GM18505 (cell line): ENCODE measurements around the gene PPOX.

ENCODE experiments used
- ATAC-seq: cut with Tn5 transposase; IDR thresholded peaks from one replicate; pipeline ENCODE4 v1.9.1; 2021; ENCODE audit not compliant: unreplicated experiment
- POLR2A ChIP-seq: IDR thresholded peaks from 4 replicates; pipeline ENCODE4 v1.6.1; 2011; ENCODE audit warnings: borderline replicate concordance; ENCODE audit not compliant: insufficient read depth, insufficient read length; ENCODE audit errors: extremely low read depth

PPOX gene

GRCh38 chr1:161160671-161161145, 5.5 kb upstream of the PPOX start:
- ATAC-seq = no peak
- no peak for TF ChIP-seq POLR2A

GRCh38 chr1:161161652-161162051, 4.6 kb upstream of the PPOX start:
- no peak for ATAC-seq
- TF ChIP-seq POLR2A = no peak

GRCh38 chr1:161162052-161162451, 4.2 kb upstream of the PPOX start:
- TF ChIP-seq POLR2A = no peak
- ATAC-seq = no peak

GRCh38 chr1:161162806-161163205, 3.4 kb upstream of the PPOX start:
- TF ChIP-seq POLR2A = no peak
- no peak for ATAC-seq

- no peak for ATAC-seq
- TF ChIP-seq POLR2A = no peak
Measured at GRCh38 chr1:161163793-161164192, 2.4 kb upstream of the PPOX start.

- ATAC-seq = no peak
- TF ChIP-seq POLR2A = no peak
Measured at GRCh38 chr1:161164901-161165610, 1.2 kb upstream of the PPOX start.

GRCh38 chr1:161166669-161167548, 683 bp downstream of the PPOX start:
- TF ChIP-seq POLR2A = no peak
- peak; percentile 3 for ATAC-seq

GRCh38 chr1:161168906-161169305, 2.7 kb downstream of the PPOX start:
- ATAC-seq = no peak
- no peak for TF ChIP-seq POLR2A

- no peak for TF ChIP-seq POLR2A
Measured at GRCh38 chr1:161171191-161171590, 5.0 kb downstream of the PPOX start.

GRCh38 chr1:161171696-161172095, 5.5 kb downstream of the PPOX start:
- ATAC-seq = no peak
- no peak for TF ChIP-seq POLR2A

More at GRCh38 chr1:161171191-161171590, 5.0 kb downstream of the PPOX start:
- no peak for ATAC-seq

GRCh38 chr1:161172349-161172748, 6.1 kb downstream of the PPOX start:
- no peak for ATAC-seq

GRCh38 chr1:161172776-161173376, 6.7 kb downstream of the PPOX start:
- TF ChIP-seq POLR2A = no peak

More at GRCh38 chr1:161172349-161172748, 6.1 kb downstream of the PPOX start:
- no peak for TF ChIP-seq POLR2A

GRCh38 chr1:161173711-161174110, 7.5 kb downstream of the PPOX start:
- TF ChIP-seq POLR2A = no peak
- ATAC-seq = no peak

More at GRCh38 chr1:161172776-161173376, 6.7 kb downstream of the PPOX start:
- no peak for ATAC-seq
